Embryonic facial prominence (tissue), 1 donor: ENCODE results near the gene S100A10.

Experiments
- DNase-seq: peaks from one replicate; pipeline ENCODE4 v3.0.0-alpha.2; 2016; ENCODE audit errors: extremely low spot score

The S100A10 gene

GRCh38 chr1:151988405-151988923 lies 5.2 kb downstream of the S100A10 start:
- no peak for DNase-seq

- no peak for DNase-seq
Measured at GRCh38 chr1:151986501-151987190, 7.0 kb downstream of the S100A10 start.

GRCh38 chr1:151985768-151986167 lies 7.9 kb downstream of the S100A10 start:
- DNase-seq: no peak

- no peak for DNase-seq
Measured at GRCh38 chr1:151985270-151985669, 8.4 kb downstream of the S100A10 start.

GRCh38 chr1:151984313-151984956 lies 9.2 kb downstream of the S100A10 start:
- DNase-seq: no peak

- DNase-seq: no peak
Measured at GRCh38 chr1:151982300-151983005, 11.2 kb downstream of the S100A10 start.

- DNase-seq: no peak
Measured at GRCh38 chr1:151981178-151981525, 12.5 kb downstream of the S100A10 start.

GRCh38 chr1:151980287-151981177 lies 13.1 kb downstream of the S100A10 start:
- no peak for DNase-seq

- DNase-seq: no peak
Measured at GRCh38 chr1:151978922-151979321, 14.7 kb downstream of the S100A10 start.

- no peak for DNase-seq
Measured at GRCh38 chr1:151977662-151978230, 15.9 kb downstream of the S100A10 start.

- no peak for DNase-seq
Measured at GRCh38 chr1:151976858-151977257, 16.8 kb downstream of the S100A10 start.

GRCh38 chr1:151976015-151976343 lies 17.7 kb downstream of the S100A10 start:
- no peak for DNase-seq

GRCh38 chr1:151975311-151976014 lies 18.2 kb downstream of the S100A10 start:
- no peak for DNase-seq

- DNase-seq: no peak
Measured at GRCh38 chr1:151972542-151973248, 21.0 kb downstream of the S100A10 start.

- DNase-seq: no peak
Measured at GRCh38 chr1:151970626-151971025, 23.0 kb downstream of the S100A10 start.

GRCh38 chr1:151970128-151970527 lies 23.5 kb downstream of the S100A10 start:
- no peak for DNase-seq

- no peak for DNase-seq
Measured at GRCh38 chr1:151968791-151969399, 24.8 kb downstream of the S100A10 start.

GRCh38 chr1:151968058-151968457 lies 25.6 kb downstream of the S100A10 start:
- DNase-seq: no peak

GRCh38 chr1:151967091-151967490 lies 26.6 kb downstream of the S100A10 start:
- no peak for DNase-seq

GRCh38 chr1:151966061-151966460 lies 27.6 kb downstream of the S100A10 start:
- DNase-seq: no peak
